Thymus (tissue), 14 donors: Measurements from ENCODE around the gene BRD2. TPM values are rescaled to one million over a fixed set of nuclear protein-coding genes. Genes with fewer than 3 reads are reported as not detected.
A peak's percentile ranks its signal among the peaks of the same experiment; 100 is the strongest.

Experiments used
- DNase-seq, 9 donors: peaks; one replicate each; pipeline ENCODE4 v3.0.0-alpha.2; 2013; ENCODE audit warnings: low spot score in 9 of 9, low read depth in 6 of 9, missing footprints in 1 of 9
- H3K27ac ChIP-seq, 2 donors: one replicate each; pipeline ENCODE4 v1.5.1; 2013; ENCODE audit warnings: control low read depth in 1 of 2, low read depth in 1 of 2, low read length in 1 of 2, mild to moderate bottlenecking in 1 of 2, moderate library complexity in 1 of 2
- H3K27me3 ChIP-seq, 2 donors: one replicate each; pipeline ENCODE4 v1.5.1; 2013; ENCODE audit warnings: low read length in 1 of 2; ENCODE audit not compliant: control insufficient read depth in 2 of 2, insufficient read depth in 1 of 2
- H3K36me3 ChIP-seq, 2 donors: one replicate each; pipeline ENCODE4 v1.5.1; 2013; ENCODE audit warnings: low read length in 1 of 2, mild to moderate bottlenecking in 1 of 2, moderate library complexity in 1 of 2; ENCODE audit not compliant: control insufficient read depth in 2 of 2, insufficient read depth in 2 of 2
- H3K4me1 ChIP-seq, 2 donors: one replicate each; pipeline ENCODE4 v1.5.1; 2013; ENCODE audit warnings: low read length in 2 of 2; ENCODE audit not compliant: control insufficient read depth in 2 of 2, insufficient read depth in 2 of 2
- H3K4me3 ChIP-seq, 2 donors: one replicate each; pipeline ENCODE4 v1.5.1; 2013; ENCODE audit warnings: low read length in 2 of 2, control low read depth in 1 of 2, mild to moderate bottlenecking in 1 of 2
- H3K9me3 ChIP-seq, 2 donors: one replicate each; pipeline ENCODE4 v1.5.1; 2013; ENCODE audit warnings: low read length in 1 of 2, mild to moderate bottlenecking in 1 of 2; ENCODE audit not compliant: control insufficient read depth in 2 of 2, insufficient read depth in 1 of 2
- WGBS: extraction: QIAGEN DNeasy Blood & Tissue Kit; methylation state at CpG from one replicate; pipeline ENCODE4 v1.1.7; 2013; 5-methylcytosine and 5-hydroxymethylcytosine counted together
- long read RNA-seq, 10 donors: transcript quantifications; one replicate each; lab custom pipeline, GENCODE V29; 2026
- polyA plus RNA-seq: library from polyadenylated mRNA; stranded (reverse); fragments of 200-250 nt; gene quantifications from one replicate; pipeline ENCODE4 v1.2.3, GENCODE V29; 2013
- total RNA-seq: library from RNA; stranded (reverse); fragments of 120-200 nt; gene quantifications from one replicate; pipeline ENCODE4 v1.2.4, GENCODE V29; 2013
- donor health status: healthy.

BRD2 gene
- total RNA-seq (113 TPM), polyA plus RNA-seq (119 TPM)
- long read RNA-seq, donor 1, transcript BRD2-211 (3 exons, 759 nt): major isoform, 7 of 9 reads
- long read RNA-seq, donor 1, partial matches to known transcripts: 0 of 9 reads
- long read RNA-seq, donor 1, other reads (novel, unspliced or antisense): 0 of 9 reads
- long read RNA-seq, donor 2: 0 reads
- long read RNA-seq, donor 3, full-length matches to known transcripts: 56 of 147 reads
- long read RNA-seq, donor 3, partial matches to known transcripts: 91 of 147 reads
- long read RNA-seq, donor 3, other reads (novel, unspliced or antisense): 0 of 147 reads
- long read RNA-seq, donor 4, transcript BRD2-211 (3 exons, 759 nt): major isoform, 23 of 94 reads
- long read RNA-seq, donor 4, transcript BRD2-209 (2 exons, 1,628 nt): minor isoform, 10 of 94 reads
- long read RNA-seq, donor 4, partial matches to known transcripts: 57 of 94 reads
- long read RNA-seq, donor 4, other reads (novel, unspliced or antisense): 0 of 94 reads
- long read RNA-seq, donor 5, transcript BRD2-219 (9 exons, 2,338 nt): minor isoform, 8 of 220 reads
- long read RNA-seq, donor 5, transcript BRD2-209 (2 exons, 1,628 nt): minor isoform, 8 of 220 reads
- long read RNA-seq, donor 5, transcript BRD2-211 (3 exons, 759 nt): major isoform, 29 of 220 reads
- long read RNA-seq, donor 5, partial matches to known transcripts: 166 of 220 reads
- long read RNA-seq, donor 5, other reads (novel, unspliced or antisense): 0 of 220 reads
- long read RNA-seq, donor 6, full-length matches to known transcripts: 26 of 53 reads
- long read RNA-seq, donor 6, partial matches to known transcripts: 27 of 53 reads
- long read RNA-seq, donor 6, other reads (novel, unspliced or antisense): 0 of 53 reads
- long read RNA-seq, donor 7, transcript BRD2-211 (3 exons, 759 nt): major isoform, 29 of 115 reads
- long read RNA-seq, donor 7, transcript BRD2-219 (9 exons, 2,338 nt): minor isoform, 9 of 115 reads
- long read RNA-seq, donor 7, partial matches to known transcripts: 66 of 115 reads
- long read RNA-seq, donor 7, other reads (novel, unspliced or antisense): 0 of 115 reads
- long read RNA-seq, donor 8, full-length matches to known transcripts: 21 of 73 reads
- long read RNA-seq, donor 8, partial matches to known transcripts: 52 of 73 reads
- long read RNA-seq, donor 8, other reads (novel, unspliced or antisense): 0 of 73 reads
- long read RNA-seq, donor 9, transcript BRD2-207 (3 exons, 946 nt): minor isoform, 8 of 80 reads
- long read RNA-seq, donor 9, transcript BRD2-211 (3 exons, 759 nt): major isoform, 15 of 80 reads
- long read RNA-seq, donor 9, partial matches to known transcripts: 48 of 80 reads
- long read RNA-seq, donor 9, other reads (novel, unspliced or antisense): 0 of 80 reads
- long read RNA-seq, donor 10, transcript BRD2-211 (3 exons, 759 nt): major isoform, 21 of 117 reads
- long read RNA-seq, donor 10, partial matches to known transcripts: 83 of 117 reads
- long read RNA-seq, donor 10, other reads (novel, unspliced or antisense): 0 of 117 reads

DNA sequence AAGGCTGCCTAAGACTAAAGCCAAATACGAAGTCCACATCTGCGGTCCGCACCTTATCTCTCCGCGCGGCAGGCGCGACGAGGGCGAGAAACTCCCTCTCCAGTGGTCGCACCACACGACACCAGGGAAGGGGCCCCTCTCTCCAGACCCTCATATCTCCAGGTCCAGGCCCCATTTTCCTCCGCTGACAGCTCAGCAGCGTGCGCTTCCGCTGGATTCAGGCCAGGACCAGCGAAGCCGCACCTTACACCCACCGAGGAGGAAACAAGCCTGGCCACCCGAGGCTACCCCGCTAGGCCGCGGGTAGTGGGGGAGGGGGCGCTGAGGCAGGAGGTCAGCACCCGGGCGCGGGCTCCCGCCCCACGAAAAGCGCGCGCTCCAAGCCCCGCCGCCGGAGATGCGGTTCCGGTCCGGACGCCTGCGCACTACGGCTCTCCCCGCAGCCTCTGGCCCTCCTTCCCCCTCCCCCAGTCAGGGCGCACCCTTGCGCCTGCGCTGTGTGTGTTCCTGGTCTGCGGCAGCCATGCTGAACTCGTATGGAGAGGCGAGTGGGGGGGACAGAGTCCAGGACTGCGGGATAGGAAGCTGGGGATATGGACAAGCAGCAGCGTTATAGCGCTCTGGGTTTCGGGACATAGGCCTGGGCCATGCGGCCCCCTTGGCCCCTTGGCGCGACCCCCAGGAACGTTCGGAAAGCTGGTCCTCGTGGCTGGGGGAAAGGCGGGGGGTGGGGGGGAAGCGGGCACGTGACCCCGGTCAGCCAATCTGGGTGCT lies at the start of gene BRD2:
TSS of gene BRD2 (plus strand) at position 502 of the 774 bp plus-strand sequence. CDS start 4,305 bp downstream, outside the sequence.
- DNase-seq: peak; percentile 94 to 99 (median 98)

DNA sequence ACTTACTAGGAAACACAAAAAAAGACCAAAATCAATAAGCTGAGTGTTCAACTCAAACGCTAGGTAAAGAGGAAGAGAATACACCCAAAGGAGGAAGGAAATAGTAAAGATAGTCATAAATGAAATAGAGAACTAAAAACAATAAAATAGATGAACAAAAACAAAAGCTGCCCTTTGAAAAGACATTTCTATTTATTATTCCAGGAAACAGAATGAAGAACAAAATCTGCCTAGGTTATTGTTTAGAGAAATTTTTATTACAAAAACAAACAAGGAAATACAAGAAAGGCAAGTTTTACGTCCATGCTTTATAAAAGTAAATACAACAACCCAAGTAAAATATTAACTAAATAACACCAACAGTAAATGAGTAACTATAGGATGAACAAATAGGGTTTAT lies 47.7 kb upstream of the BRD2 start:
- Histone ChIP-seq H3K4me3 (no peak overlapping the region), H3K27me3 (no peaks in the 10 kb centered on the region), H3K9me3 (no peaks in the 10 kb centered on the region), H3K4me1 (no peaks in the 10 kb centered on the region), H3K27ac (no peak overlapping the region), H3K36me3 (no peaks in the 10 kb centered on the region)
- no peak for DNase-seq
- WGBS: 51% methylated on average over 2 of the region's 2 CpGs

More for the DNA sequence above, at the start of gene BRD2:
- H3K4me1 ChIP-seq: peaks cover 5 to 17% of the 10 kb centered on the region in 2 donors
- peaks cover 5 to 16% of the 10 kb centered on the region in 2 donors for H3K36me3 ChIP-seq
- H3K4me3 ChIP-seq: peak within 1 kb of the TSS; percentile 87 to 93
- under 1% methylated on average over 62 of the region's 62 CpGs for WGBS
- no peaks in the 10 kb centered on the region for H3K27me3 ChIP-seq
- peak within 1 kb of the TSS; percentile 98 to 100 for H3K27ac ChIP-seq
- H3K9me3 ChIP-seq: no peaks in the 10 kb centered on the region

DNA sequence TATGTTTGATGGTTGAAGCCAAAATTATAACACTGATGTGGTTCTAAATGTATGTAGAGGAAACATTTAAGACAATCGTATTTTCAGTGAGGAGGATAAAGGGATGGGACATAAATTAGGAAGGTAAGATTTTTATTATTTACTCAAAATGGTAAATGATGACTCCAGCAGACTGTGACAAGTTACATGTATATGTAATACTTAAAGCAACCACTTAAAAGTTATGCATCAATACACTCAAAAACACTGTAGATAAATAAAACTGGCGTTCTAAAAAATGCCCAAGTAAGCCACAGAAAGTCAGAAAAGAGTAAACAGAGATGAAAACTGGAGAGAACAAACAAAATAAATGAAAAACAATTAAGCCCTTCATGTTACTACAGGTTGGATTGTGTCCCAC lies 46.3 kb upstream of the BRD2 start:
- Histone ChIP-seq H3K27ac (no peak overlapping the region), H3K4me3 (no peak overlapping the region)
- WGBS: 97% methylated on average over 2 of the region's 2 CpGs

DNA sequence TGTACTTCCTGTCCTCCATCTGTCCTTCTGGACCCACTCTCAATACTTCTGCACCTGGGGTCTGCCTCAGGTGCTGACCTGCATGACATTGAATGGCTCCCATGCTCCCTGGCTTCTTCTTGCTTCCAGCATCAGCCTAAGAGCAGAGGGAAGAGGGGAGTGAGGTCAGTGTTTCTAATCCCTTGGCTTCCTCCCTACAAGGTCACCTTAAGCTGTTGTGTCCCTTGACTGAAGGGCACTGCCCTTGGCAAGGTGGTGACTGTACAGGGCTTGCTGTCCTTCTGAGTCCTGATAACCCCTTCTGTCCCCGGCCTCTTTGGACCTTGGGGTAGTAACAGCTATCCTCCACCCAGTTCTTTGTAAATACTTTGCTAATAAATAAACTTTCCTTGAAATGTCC lies 37.2 kb upstream of the BRD2 start:
- WGBS: 2% methylated on average over 1 of the region's 1 CpG

More for the DNA sequence above, 46.3 kb upstream of the BRD2 start:
- Histone ChIP-seq H3K27me3 (no peaks in the 10 kb centered on the region), H3K9me3 (no peaks in the 10 kb centered on the region), H3K36me3 (no peaks in the 10 kb centered on the region), H3K4me1 (no peaks in the 10 kb centered on the region)
- DNase-seq: no peak

DNA sequence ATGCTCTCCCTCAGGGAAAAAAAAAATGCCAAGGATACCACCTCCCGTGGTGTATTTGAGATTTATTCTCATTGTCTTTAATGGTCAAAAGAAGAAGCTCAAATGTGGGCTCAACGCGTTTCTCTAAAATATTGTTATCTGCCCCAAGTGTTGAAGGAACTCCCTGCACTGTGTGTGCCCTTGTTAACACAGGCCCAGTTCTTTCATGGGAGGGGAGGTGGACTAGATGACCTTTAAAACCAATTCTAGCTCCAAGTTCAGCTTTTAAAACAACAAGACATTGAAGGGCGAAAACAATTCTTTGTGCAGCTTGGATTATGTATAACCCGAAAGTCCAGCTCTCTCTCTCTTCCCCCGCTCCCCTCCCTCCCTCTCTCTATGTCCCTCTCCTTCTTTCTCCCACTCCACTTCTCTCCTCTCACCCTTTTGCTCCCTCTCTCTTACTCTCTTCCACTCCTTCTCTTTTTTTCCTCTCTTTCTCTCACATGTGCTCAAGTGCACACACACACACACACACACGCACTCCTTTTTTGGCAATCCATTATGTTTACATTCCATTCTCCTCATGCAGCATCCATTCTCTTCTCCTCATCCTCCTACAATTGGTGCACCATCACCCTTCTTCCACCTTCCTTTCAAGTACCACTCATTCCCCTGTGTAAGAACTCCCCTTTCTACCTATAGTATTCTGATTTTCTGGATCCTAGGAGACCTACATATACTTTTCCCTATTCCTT lies 36.1 kb upstream of the BRD2 start:
- 97% methylated on average over 7 of the region's 7 CpGs for WGBS
- Histone ChIP-seq H3K4me1 (no peaks in the 10 kb centered on the region), H3K27me3 (no peaks in the 10 kb centered on the region), H3K27ac (no peak overlapping the region), H3K36me3 (no peaks in the 10 kb centered on the region), H3K4me3 (no peak overlapping the region), H3K9me3 (no peaks in the 10 kb centered on the region)
- DNase-seq: no peak

More for the DNA sequence above, 37.2 kb upstream of the BRD2 start:
- Histone ChIP-seq H3K27ac (no peak overlapping the region), H3K4me3 (no peak overlapping the region), H3K4me1 (no peaks in the 10 kb centered on the region), H3K9me3 (no peaks in the 10 kb centered on the region), H3K36me3 (no peaks in the 10 kb centered on the region), H3K27me3 (no peaks in the 10 kb centered on the region)
- DNase-seq: no peak

DNA sequence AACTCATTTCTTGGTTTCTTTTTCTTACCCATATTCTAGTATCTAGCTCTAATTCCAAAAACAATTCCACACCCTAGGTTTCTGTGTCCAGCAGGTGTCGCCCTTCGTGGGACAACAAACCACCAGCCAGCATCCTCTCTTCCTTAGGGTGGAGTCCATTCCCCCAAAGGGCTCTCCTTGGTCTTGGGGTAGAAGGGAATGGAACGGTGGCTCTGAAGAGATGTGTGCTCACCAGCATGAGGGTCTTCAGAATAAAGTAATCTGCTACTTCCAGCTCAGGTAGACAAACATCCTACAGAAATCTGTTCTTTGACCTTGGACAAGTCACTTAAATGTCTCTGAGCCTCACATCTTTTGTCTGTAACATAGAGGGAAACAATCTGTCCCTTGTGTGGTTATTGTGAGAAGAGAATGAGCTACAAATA lies 34.7 kb upstream of the BRD2 start:
- DNase-seq: peak in 7 of 9 donors; percentile 48 to 82 (median 67)
- Histone ChIP-seq H3K4me1 (no peaks in the 10 kb centered on the region), H3K4me3 (no peak overlapping the region), H3K27me3 (no peaks in the 10 kb centered on the region), H3K9me3 (no peaks in the 10 kb centered on the region), H3K27ac (no peak overlapping the region), H3K36me3 (no peaks in the 10 kb centered on the region)
- WGBS: 12% methylated on average over 3 of the region's 3 CpGs

GRCh38 chr6:32935551-32936238 lies 32.7 kb upstream of the BRD2 start:
- Histone ChIP-seq H3K27ac (no peak overlapping the region), H3K4me1 (peaks cover 0 to 3% of the 10 kb centered on the region in 2 donors), H3K27me3 (no peaks in the 10 kb centered on the region), H3K36me3 (no peaks in the 10 kb centered on the region), H3K4me3 (no peak overlapping the region), H3K9me3 (no peaks in the 10 kb centered on the region)
- DNase-seq: no peak
- WGBS: 97% methylated on average over 4 of the region's 4 CpGs
